H1 (cell line): ENCODE results near the gene TNFAIP2. TPM values are rescaled to one million over a fixed set of nuclear protein-coding genes. Genes with fewer than 3 reads are reported as not detected.

Experiments used
- ASH2L ChIP-seq: fragments of 200-600, 300-600 bp; sonication (generic); IDR thresholded peaks from one replicate; pipeline ENCODE4 v1.7.1; 2017; ENCODE audit warnings: low read length
- SIRT6 ChIP-seq: IDR thresholded peaks from one replicate; pipeline ENCODE4 v1.7.1; 2012; ENCODE audit warnings: low read length, inconsistent platforms
- polyA plus RNA-seq, 7 experiments: library from polyadenylated mRNA; depleted of rRNA in 3 of 7; stranded (reverse) in 5 of 7; unstranded in 2 of 7; fragments of >200 nt in 5 of 7; fragments of 200-250 nt in 2 of 7; gene quantifications; 1 replicate in 5 of 7; 2 replicates in 1 of 7; 4 replicates in 1 of 7; pipeline versions ENCODE4 v1.2.1 to v1.2.3, GENCODE V29; 2011 to 2013; ENCODE audit warnings: missing spikeins in 2 of 7, mixed read lengths in 2 of 7
- total RNA-seq: library from RNA; stranded (reverse); fragmentation: NEBNext Ultra II Directional; extraction: Animal tissue kit (Norgen Biotek cat#: 25700); gene quantifications from 2 replicates; pipeline ENCODE4 v1.2.1, GENCODE V29; 2021
- TF ChIP-seq, protein P1 (sequence below): IDR thresholded peaks from 2 replicates; pipeline ENCODE4 v1.6.1; 2011; ENCODE audit warnings: low read length, improper control_type of control experiment

TNFAIP2 gene
- total and polyA plus RNA-seq, 2 of the 8 experiments (the other 6 are each of a cell fraction or from before 2014, with no cell fraction given): 28.3 to 34.5 TPM

DNA sequence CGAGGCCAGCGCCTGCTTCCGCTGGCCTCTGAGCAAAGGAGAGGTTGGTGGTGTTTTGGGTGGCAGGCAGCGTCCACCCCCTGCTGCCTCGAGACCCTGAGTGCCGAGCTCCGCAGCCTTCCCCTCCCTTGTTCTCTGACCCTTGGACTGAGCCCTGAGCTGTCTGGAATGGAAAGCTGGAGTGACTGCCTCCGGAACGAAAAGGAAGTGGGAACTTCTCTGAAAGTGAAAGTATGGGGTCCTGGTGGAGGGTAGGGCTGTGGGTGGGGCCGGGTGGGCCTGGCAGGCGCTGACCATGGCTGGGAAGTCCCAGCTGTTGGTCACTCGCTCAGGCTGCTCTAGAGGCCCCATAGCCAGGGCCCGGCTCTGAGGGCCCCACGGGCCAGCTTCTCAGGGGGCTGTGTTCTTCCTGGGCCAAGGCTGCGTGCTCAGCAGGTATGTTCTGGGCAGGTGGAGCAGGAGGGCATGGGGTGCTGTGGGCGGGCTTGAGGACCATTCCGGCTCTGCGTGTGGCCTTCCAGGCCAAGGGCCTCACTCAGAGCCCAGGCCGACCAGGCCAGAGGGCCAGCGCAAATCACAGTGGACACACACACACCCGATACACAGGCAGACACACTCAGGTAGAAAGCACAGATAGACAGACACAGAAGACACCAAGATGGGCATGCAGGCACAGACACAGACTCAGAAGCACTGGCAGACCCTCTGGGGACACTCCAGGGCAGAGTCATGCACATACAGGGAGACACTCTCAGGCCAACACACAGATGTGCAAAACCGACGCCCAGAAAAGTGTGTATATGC lies 28.7 kb upstream of the TNFAIP2 start, which contains the start of gene EXOC3L4 (continued):
- TF ChIP-seq ASH2L: no peak
- TF ChIP-seq SIRT6: no peak
- TF ChIP-seq, protein P1, sequence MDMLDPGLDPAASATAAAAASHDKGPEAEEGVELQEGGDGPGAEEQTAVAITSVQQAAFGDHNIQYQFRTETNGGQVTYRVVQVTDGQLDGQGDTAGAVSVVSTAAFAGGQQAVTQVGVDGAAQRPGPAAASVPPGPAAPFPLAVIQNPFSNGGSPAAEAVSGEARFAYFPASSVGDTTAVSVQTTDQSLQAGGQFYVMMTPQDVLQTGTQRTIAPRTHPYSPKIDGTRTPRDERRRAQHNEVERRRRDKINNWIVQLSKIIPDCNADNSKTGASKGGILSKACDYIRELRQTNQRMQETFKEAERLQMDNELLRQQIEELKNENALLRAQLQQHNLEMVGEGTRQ: no peak
